ENCODE measurements around the gene VPS13D.

VPS13D gene

DNA sequence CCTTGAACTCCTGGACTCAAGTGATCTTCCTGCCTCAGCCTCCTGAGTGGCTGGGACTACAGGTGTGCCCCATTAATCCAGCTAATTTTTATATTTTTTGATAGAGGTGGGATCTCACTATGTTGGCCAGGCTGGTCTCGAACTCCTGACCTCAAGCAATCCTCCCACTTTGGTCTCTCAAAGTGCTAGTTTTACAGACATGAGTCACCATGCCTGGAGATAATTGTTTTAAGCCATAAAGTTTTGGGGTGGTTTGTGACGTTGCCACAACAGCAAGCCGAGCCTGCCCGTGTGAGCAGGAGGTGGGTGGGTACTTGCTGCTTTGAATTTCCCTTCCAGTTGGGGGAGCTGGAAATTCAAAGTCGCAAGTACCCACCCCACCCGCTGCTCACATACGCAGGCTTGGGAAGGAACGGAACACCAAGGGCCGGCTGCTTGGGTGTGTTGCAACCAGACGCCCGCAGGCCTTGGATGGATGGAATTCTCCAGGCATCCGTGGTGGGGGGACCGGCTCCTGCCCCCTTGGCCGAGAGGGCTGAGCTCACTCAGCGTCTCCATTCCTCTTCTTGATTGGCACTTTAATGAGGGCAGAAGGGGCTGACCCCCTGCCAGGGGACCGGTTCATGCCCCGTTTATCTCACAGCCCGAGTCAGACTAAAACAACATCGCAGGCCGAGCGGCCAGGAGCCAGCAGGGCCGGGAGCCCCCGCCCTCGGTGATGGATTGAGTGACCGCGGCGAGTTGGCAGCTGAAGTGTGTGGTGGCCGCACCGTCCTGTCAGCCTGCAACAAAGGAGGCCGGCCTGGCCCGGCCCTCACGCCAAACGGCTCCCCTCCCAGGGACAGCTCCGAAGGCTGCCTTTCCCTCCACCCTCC is 310.1 kb downstream of the VPS13D start:
- no peaks in the 10 kb centered on the region for H3K9me3 ChIP-seq (ENCODE audit: control insufficient read depth, insufficient read depth, low read length)
- H3K4me3 ChIP-seq (ENCODE audit: low read length) = no peak overlapping the region
- H3K4me1 ChIP-seq (ENCODE audit: control insufficient read depth, low read length) = no peaks in the 10 kb centered on the region
- no peaks in the 10 kb centered on the region for H3K9me2 ChIP-seq (replicated peaks; ENCODE audit: control insufficient read depth, low read length)
- no peaks in the 10 kb centered on the region for H3K79me2 ChIP-seq (ENCODE audit: control insufficient read depth, low read length)
- H3K27me3 ChIP-seq (ENCODE audit: control insufficient read depth, low read length) = peaks cover 4% of the 10 kb centered on the region
- H4K20me1 ChIP-seq (ENCODE audit: control insufficient read depth, insufficient read depth, low read depth, low read length) = no peaks in the 10 kb centered on the region
- H3F3A ChIP-seq (ENCODE audit: control insufficient read depth, insufficient read depth) = no peaks in the 10 kb centered on the region
- no peak overlapping the region for H3K4me2 ChIP-seq (ENCODE audit: low read length)
- H3K36me3 ChIP-seq (ENCODE audit: control insufficient read depth, low read length) = no peaks in the 10 kb centered on the region
- TF ChIP-seq, protein P1, sequence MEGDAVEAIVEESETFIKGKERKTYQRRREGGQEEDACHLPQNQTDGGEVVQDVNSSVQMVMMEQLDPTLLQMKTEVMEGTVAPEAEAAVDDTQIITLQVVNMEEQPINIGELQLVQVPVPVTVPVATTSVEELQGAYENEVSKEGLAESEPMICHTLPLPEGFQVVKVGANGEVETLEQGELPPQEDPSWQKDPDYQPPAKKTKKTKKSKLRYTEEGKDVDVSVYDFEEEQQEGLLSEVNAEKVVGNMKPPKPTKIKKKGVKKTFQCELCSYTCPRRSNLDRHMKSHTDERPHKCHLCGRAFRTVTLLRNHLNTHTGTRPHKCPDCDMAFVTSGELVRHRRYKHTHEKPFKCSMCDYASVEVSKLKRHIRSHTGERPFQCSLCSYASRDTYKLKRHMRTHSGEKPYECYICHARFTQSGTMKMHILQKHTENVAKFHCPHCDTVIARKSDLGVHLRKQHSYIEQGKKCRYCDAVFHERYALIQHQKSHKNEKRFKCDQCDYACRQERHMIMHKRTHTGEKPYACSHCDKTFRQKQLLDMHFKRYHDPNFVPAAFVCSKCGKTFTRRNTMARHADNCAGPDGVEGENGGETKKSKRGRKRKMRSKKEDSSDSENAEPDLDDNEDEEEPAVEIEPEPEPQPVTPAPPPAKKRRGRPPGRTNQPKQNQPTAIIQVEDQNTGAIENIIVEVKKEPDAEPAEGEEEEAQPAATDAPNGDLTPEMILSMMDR (IDR thresholded peaks at IDR 0.05; ENCODE audit: low read depth, low read length, poor library complexity, severe bottlenecking) = no peak
- no peak for TF ChIP-seq EZH2phosphoT487 (IDR thresholded peaks at IDR 0.05; ENCODE audit: borderline replicate concordance, low read length)
- H3K27ac ChIP-seq (ENCODE audit: low read depth, low read length) = no peak overlapping the region

DNA sequence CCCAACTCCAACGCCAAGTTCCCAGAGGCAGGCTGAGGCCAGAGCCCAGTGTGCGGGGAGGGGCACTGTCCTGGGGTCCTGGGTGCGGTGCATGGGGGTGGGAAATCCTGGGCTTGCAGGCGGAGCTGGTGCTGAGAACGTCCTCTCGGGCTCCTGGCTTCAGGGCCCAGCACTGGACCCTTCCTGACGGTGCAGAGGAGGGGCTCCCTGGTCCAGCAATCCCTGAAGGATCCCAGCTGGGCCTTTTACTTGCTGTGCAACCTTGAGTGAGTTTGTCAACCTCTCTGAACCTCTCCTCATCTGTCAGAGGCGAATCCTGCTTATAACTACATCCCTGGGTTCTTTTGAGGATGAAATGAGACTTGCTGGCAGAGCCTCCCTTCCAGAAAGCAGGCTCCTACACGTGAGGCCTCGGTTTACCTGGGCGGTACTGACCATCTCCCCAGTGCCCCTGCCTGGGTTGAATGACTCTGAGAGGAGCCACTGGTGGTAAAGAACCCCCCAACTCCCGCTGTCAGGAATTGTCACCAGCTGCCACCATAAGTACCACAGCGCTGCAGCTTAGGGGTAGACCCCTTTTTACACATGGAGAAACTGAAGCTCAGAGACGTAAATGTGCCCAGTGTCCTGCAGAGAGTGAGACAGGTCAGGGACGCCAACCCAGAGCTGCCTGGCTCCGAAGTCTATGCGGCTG is 310.9 kb downstream of the VPS13D start:
- H3K27ac ChIP-seq (ENCODE audit: low read depth, low read length) = no peak overlapping the region
- H3F3A ChIP-seq (ENCODE audit: control insufficient read depth, insufficient read depth) = no peaks in the 10 kb centered on the region
- no peaks in the 10 kb centered on the region for H3K9me2 ChIP-seq (replicated peaks; ENCODE audit: control insufficient read depth, low read length)
- no peaks in the 10 kb centered on the region for H3K9me3 ChIP-seq (ENCODE audit: control insufficient read depth, insufficient read depth, low read length)
- no peak overlapping the region for H3K4me2 ChIP-seq (ENCODE audit: low read length)
- no peaks in the 10 kb centered on the region for H3K4me1 ChIP-seq (ENCODE audit: control insufficient read depth, low read length)
- TF ChIP-seq, protein P1 (IDR thresholded peaks at IDR 0.05; ENCODE audit: low read depth, low read length, poor library complexity, severe bottlenecking) = no peak
- TF ChIP-seq EZH2phosphoT487 (IDR thresholded peaks at IDR 0.05; ENCODE audit: borderline replicate concordance, low read length) = no peak
- H4K20me1 ChIP-seq (ENCODE audit: control insufficient read depth, insufficient read depth, low read depth, low read length) = no peaks in the 10 kb centered on the region
- no peaks in the 10 kb centered on the region for H3K79me2 ChIP-seq (ENCODE audit: control insufficient read depth, low read length)
- peaks cover 4% of the 10 kb centered on the region for H3K27me3 ChIP-seq (ENCODE audit: control insufficient read depth, low read length)
- no peaks in the 10 kb centered on the region for H3K36me3 ChIP-seq (ENCODE audit: control insufficient read depth, low read length)
- H3K4me3 ChIP-seq (ENCODE audit: low read length) = no peak overlapping the region

DNA sequence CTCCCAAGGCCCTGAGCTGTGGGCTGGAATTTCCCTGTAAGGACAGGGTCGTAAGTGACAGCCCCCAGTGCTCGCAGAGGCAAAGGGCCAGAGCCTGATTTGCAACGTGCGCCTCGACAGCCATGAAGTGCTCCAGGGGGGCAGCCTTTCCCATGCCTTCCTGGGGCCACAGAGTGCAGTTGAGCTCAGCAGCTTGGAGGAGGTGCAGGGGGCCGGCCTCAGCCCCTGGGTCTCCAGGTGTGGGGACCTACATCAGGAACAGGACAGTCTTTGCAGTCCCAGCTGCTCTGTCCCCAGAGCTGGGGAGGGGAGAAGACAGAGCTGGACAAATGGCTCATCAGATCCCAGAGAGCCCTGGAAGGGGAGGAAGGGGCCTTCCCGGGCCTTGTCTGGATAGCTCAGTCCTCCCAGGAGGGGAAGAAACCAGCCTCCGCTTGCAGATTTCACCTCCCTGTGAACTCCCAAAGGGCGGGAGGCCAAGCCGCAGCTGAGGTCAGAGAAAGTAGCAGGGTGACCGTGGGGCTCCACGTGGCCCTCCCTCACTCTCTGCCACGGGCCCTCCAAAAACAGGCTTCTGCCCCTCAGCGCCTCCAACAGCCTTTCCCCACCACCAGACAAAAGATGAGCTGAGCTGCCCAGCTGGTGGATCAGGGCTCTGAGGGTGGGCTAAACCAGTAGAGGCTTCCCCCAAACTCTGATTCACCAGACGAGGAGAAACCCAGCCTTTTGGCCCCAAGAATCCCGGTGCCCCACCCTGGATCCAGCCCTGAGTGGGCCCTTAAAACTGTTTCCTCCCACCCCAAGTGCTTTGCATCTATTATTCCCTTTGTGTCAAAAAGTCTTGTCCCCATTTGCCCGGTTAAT is 311.7 kb downstream of the VPS13D start:
- H3K4me2 ChIP-seq (ENCODE audit: low read length) = no peak overlapping the region
- no peak overlapping the region for H3K4me3 ChIP-seq (ENCODE audit: low read length)
- no peaks in the 10 kb centered on the region for H3K9me3 ChIP-seq (ENCODE audit: control insufficient read depth, insufficient read depth, low read length)
- no peaks in the 10 kb centered on the region for H3K79me2 ChIP-seq (ENCODE audit: control insufficient read depth, low read length)
- H3K4me1 ChIP-seq (ENCODE audit: control insufficient read depth, low read length) = no peaks in the 10 kb centered on the region
- TF ChIP-seq EZH2phosphoT487 (IDR thresholded peaks at IDR 0.05; ENCODE audit: borderline replicate concordance, low read length) = no peak
- TF ChIP-seq, protein P1 (IDR thresholded peaks at IDR 0.05; ENCODE audit: low read depth, low read length, poor library complexity, severe bottlenecking) = no peak
- H3K9me2 ChIP-seq (replicated peaks; ENCODE audit: control insufficient read depth, low read length) = no peaks in the 10 kb centered on the region
- peaks cover 2% of the 10 kb centered on the region; the same call in 1 of the 2 replicates for H3K27me3 ChIP-seq (ENCODE audit: control insufficient read depth, low read length)
- H3F3A ChIP-seq (ENCODE audit: control insufficient read depth, insufficient read depth) = no peaks in the 10 kb centered on the region
- no peak overlapping the region for H3K27ac ChIP-seq (ENCODE audit: low read depth, low read length)
- H3K36me3 ChIP-seq (ENCODE audit: control insufficient read depth, low read length) = no peaks in the 10 kb centered on the region
- no peaks in the 10 kb centered on the region for H4K20me1 ChIP-seq (ENCODE audit: control insufficient read depth, insufficient read depth, low read depth, low read length)

Data from DOHH2 (cell line).